ENCODE measurements around the gene RABEP1.
A peak's percentile ranks its signal among the peaks of the same experiment; 100 is the strongest.
"Not testable (repeated sequence)": the region's sequence is repeated elsewhere in the genome, so short reads cannot be mapped to it uniquely, and the experiment has no call there.

The RABEP1 gene, protein sequence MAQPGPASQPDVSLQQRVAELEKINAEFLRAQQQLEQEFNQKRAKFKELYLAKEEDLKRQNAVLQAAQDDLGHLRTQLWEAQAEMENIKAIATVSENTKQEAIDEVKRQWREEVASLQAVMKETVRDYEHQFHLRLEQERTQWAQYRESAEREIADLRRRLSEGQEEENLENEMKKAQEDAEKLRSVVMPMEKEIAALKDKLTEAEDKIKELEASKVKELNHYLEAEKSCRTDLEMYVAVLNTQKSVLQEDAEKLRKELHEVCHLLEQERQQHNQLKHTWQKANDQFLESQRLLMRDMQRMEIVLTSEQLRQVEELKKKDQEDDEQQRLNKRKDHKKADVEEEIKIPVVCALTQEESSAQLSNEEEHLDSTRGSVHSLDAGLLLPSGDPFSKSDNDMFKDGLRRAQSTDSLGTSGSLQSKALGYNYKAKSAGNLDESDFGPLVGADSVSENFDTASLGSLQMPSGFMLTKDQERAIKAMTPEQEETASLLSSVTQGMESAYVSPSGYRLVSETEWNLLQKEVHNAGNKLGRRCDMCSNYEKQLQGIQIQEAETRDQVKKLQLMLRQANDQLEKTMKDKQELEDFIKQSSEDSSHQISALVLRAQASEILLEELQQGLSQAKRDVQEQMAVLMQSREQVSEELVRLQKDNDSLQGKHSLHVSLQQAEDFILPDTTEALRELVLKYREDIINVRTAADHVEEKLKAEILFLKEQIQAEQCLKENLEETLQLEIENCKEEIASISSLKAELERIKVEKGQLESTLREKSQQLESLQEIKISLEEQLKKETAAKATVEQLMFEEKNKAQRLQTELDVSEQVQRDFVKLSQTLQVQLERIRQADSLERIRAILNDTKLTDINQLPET

DNA sequence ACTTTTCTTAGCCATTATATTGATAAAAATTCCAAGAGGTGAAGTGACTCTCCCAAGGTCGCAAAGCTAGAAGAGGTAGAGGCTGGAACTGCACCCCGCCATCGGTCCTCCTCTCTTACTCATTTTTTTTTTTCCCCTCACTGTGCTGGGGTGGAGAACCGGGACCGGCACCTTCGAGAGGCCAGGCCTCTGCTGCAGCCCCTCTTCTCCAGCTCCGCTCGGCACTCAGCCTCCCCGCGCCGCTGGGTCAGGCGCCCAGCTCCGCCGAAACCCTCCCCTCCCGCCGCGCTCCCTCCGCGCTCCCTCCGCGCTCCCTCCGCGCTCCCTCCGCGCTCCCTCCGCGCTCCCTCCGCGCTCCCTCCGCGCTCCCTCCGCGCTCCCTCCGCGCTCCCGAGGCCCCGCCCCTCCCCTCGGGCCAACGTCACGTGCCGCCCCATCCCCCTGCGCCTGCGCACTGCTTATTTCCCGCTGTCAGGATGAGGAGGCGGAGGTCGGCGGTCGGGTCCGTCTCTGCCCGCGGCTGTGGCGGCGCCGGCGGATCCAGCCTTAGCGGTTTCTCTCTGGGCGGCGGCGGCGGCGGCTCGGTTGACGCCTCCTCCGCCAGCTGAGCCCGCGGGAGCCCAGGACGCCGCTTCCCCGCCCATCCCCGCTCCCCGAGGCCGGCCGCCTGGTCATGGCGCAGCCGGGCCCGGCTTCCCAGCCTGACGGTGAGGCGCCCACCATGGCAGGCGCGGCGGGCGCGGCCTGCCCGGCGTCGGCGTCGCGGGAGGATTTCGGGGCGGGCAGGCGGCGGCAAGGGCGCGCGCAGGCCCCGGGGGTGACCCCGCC, at the start of gene RABEP1:
TSS of gene RABEP1 (plus strand) at position 471 of the 828 bp plus-strand sequence. CDS start at position 674, 203 bp downstream.
- peak within 1 kb of the TSS; percentile 52 for H3K27ac ChIP-seq (ENCODE audit: low read depth, low read length)
- H3K9me3 ChIP-seq (ENCODE audit: low read length): no peaks in the 10 kb centered on the region
- peak within 1 kb of the TSS; percentile 52 to 86 for H3K4me3 ChIP-seq (ENCODE audit: low read depth in 1 of 2, low read length in 2 of 2)
- peak within 1 kb of the TSS; percentile 61 for H3K9ac ChIP-seq (ENCODE audit: low read length)
- no peaks in the 10 kb centered on the region for H3K36me3 ChIP-seq (ENCODE audit: insufficient read depth, low read length)
- H3K4me1 ChIP-seq (ENCODE audit: insufficient read depth, low read length): peaks cover 24% of the 10 kb centered on the region
- no peaks in the 10 kb centered on the region for H3K27me3 ChIP-seq (ENCODE audit: control insufficient read depth in 1 of 2, insufficient read depth in 2 of 2, low read length in 2 of 2)

DNA sequence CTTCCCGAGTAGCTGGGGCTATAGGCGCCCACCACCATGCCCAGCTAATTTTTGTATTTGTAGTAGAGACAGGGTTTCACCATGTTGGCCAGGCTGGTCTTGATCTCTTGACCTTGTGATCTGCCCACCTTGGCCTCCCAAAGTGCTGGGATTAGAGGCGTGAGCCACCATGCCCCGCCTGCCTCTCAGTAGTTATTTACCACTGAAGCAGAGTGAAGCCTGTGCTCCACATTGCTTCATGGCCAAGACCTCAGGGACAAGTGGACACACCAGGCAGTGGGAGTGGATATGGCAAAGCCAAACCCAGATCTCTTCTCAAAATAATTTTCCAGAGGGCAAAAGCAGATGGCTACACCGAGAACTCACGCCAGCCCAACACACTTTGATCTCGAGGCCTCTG, 48.6 kb upstream of the RABEP1 start:
- H3K9ac ChIP-seq (ENCODE audit: low read length); H3K4me3 ChIP-seq (ENCODE audit: low read depth in 1 of 2, low read length in 2 of 2); H3K4me1 ChIP-seq (ENCODE audit: insufficient read depth, low read length); H3K9me3 ChIP-seq (ENCODE audit: low read length); H3K36me3 ChIP-seq (ENCODE audit: insufficient read depth, low read length); H3K27me3 ChIP-seq (ENCODE audit: control insufficient read depth in 1 of 2, insufficient read depth in 2 of 2, low read length in 2 of 2); H3K27ac ChIP-seq (ENCODE audit: low read depth, low read length): not testable (repeated sequence)

DNA sequence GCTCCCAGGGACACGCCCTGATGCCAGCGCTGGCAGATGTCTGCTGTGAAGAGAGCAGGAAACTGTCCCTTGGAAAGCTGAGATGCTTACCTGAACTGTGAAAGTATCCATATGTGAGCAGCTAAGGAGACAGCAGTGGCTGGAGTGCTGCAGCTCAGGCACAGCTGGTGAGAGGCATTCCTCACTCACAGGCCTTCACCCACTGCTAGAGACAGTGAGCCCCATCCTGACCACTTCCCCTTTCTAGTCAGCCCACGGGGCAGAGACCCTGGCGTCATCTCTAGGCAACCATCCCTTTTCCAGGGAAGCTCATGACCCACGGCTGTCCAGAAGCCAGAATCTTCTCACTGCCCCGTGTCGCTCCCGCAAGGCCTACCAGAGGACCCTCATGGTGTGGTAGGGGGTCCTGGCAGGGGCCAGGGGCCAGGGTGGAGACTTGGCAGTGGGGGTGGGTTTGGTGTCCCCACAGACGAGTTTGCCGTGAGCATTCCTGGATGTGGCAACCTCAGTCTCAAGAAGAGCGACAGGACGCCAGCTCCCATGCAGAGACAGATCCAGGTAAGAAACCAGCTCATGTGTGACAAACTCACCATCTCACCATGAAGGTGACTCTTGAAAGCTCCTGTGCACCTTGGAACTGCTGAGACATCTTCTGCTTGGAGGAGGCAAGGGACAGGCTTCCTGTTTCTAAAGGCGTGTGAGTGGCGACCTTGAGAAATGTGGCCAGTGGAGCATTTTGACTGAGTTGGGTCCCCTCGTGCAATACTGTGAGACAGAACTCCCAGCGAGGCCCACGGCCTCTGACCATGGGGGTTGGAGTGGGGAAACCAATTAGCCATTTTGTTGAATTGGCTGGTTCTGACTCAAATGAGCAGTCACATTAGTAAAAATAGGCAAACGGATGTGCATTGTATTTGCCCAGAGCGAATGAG, 47.2 kb upstream of the RABEP1 start, which contains the start of gene SCIMP:
TSS of gene SCIMP (minus strand) at position 216 of the 932 bp plus-strand sequence. CDS start at position 111, 105 bp downstream.
- no peaks in the 10 kb centered on the region for H3K36me3 ChIP-seq (ENCODE audit: insufficient read depth, low read length)
- no peak within 1 kb of the TSS for H3K27ac ChIP-seq (ENCODE audit: low read depth, low read length)
- H3K4me1 ChIP-seq (ENCODE audit: insufficient read depth, low read length): no peaks in the 10 kb centered on the region
- no peak within 1 kb of the TSS for H3K4me3 ChIP-seq (ENCODE audit: low read depth in 1 of 2, low read length in 2 of 2)
- H3K27me3 ChIP-seq (ENCODE audit: control insufficient read depth in 1 of 2, insufficient read depth in 2 of 2, low read length in 2 of 2): no peaks in the 10 kb centered on the region
- no peaks in the 10 kb centered on the region for H3K9me3 ChIP-seq (ENCODE audit: low read length)
- no peak within 1 kb of the TSS for H3K9ac ChIP-seq (ENCODE audit: low read length)

DNA sequence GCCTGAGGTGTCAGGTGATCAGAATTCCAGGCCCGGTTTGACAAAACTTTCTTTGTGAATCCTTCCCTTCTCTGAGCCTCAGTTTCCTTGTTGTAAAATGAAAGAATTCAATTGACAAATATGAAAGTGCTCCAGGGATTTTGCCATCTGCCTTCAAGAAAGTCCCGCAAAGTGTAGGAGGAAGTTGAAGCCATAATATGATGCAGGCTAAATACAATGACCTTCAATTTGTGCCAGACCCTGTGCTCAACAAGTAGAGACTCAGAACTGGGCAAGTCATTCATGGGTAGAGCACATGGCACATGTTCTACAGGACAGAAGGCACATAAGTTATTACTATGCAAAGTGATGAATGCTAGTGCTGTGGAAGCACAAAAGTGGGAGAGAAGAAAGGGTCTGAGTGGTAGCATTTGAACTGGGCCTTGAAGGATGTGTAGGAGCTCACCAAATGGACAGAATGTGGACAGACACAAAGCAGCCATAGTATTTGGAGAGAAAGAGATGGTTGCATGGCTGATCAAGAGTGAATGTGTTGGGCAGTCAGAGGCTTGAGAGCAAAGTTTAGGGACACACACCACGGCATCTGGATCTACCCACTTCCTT, 45.0 kb upstream of the RABEP1 start:
- H3K4me1 ChIP-seq (ENCODE audit: insufficient read depth, low read length): no peaks in the 10 kb centered on the region
- no peaks in the 10 kb centered on the region for H3K9me3 ChIP-seq (ENCODE audit: low read length)
- H3K36me3 ChIP-seq (ENCODE audit: insufficient read depth, low read length): no peaks in the 10 kb centered on the region
- H3K27me3 ChIP-seq (ENCODE audit: control insufficient read depth in 1 of 2, insufficient read depth in 2 of 2, low read length in 2 of 2): no peaks in the 10 kb centered on the region
- H3K4me3 ChIP-seq (ENCODE audit: low read depth in 1 of 2, low read length in 2 of 2): no peak overlapping the region
- H3K9ac ChIP-seq (ENCODE audit: low read length): no peak overlapping the region
- no peak overlapping the region for H3K27ac ChIP-seq (ENCODE audit: low read depth, low read length)

DNA sequence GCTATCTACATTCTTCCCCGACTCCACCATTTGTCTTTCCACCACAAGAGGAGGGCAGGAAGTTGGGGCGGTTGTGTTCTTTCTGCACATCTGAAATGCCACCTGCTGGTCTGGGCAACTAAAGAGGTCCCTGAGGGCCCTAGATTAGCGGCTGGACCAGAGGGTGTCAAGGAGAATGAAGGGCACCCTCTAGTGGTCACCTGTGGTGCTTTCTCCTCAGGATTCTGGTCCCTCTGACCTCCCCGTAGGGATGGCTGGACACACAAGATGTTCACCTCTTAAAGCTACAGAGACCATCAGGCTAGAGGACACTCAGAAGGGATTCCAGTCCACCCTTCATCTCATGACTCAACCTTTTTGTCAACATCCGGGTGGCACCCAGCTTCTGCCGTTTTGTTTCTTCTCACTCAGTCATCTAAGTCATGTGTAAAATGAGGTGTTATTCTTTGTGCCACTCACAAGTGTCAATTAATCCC, 44.5 kb upstream of the RABEP1 start:
- no peaks in the 10 kb centered on the region for H3K36me3 ChIP-seq (ENCODE audit: insufficient read depth, low read length)
- no peak overlapping the region for H3K4me3 ChIP-seq (ENCODE audit: low read depth in 1 of 2, low read length in 2 of 2)
- no peaks in the 10 kb centered on the region for H3K4me1 ChIP-seq (ENCODE audit: insufficient read depth, low read length)
- no peak overlapping the region for H3K27ac ChIP-seq (ENCODE audit: low read depth, low read length)
- no peaks in the 10 kb centered on the region for H3K9me3 ChIP-seq (ENCODE audit: low read length)
- H3K27me3 ChIP-seq (ENCODE audit: control insufficient read depth in 1 of 2, insufficient read depth in 2 of 2, low read length in 2 of 2): no peaks in the 10 kb centered on the region
- no peak overlapping the region for H3K9ac ChIP-seq (ENCODE audit: low read length)

DNA sequence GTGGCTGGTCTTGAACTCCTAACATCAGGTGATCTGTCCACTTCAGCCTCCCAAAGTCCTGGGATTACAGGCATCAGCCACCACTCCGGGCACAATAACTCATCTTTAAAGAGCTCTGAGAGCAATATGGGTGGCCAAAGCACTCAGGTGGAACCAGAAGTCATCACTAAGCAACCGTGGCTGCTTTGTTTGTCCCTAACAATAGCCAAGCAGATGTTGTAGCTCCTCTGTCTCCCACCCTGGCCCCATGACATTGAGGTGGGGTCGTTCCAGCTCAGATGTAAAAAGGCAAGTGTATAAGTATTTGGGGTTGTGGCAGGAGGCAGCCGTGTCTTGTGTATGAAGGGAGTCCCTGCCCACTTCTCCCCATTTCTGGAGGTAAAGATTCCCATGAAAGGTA, 43.8 kb upstream of the RABEP1 start:
- Histone ChIP-seq H3K4me1 (ENCODE audit: insufficient read depth, low read length) (no peaks in the 10 kb centered on the region), H3K36me3 (ENCODE audit: insufficient read depth, low read length) (no peaks in the 10 kb centered on the region), H3K4me3 (ENCODE audit: low read depth in 1 of 2, low read length in 2 of 2) (no peak overlapping the region), H3K27me3 (ENCODE audit: control insufficient read depth in 1 of 2, insufficient read depth in 2 of 2, low read length in 2 of 2) (no peaks in the 10 kb centered on the region), H3K9ac (ENCODE audit: low read length) (no peak overlapping the region), H3K27ac (ENCODE audit: low read depth, low read length) (no peak overlapping the region), H3K9me3 (ENCODE audit: low read length) (no peaks in the 10 kb centered on the region)

DNA sequence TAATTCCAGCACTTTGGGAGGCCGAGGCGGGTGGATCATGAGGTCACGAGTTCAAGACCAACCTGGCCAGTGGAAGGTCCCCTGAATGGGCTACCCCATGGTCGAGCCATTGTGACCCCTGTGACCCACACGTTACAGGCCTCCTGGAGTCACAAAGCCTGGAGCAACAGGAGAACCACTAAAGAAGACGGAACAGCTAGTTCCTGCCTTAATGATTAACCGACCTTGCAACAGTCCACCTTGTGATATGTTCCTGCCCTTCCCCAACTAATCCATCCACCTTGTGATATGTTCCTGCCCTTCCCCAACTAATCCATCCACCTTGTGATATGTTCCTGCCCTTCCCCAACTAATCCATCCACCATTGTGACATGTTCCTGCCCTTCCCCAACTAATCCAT, 42.3 kb upstream of the RABEP1 start:
- not testable (repeated sequence) for H3K9ac ChIP-seq (ENCODE audit: low read length); H3K27ac ChIP-seq (ENCODE audit: low read depth, low read length)

DNA sequence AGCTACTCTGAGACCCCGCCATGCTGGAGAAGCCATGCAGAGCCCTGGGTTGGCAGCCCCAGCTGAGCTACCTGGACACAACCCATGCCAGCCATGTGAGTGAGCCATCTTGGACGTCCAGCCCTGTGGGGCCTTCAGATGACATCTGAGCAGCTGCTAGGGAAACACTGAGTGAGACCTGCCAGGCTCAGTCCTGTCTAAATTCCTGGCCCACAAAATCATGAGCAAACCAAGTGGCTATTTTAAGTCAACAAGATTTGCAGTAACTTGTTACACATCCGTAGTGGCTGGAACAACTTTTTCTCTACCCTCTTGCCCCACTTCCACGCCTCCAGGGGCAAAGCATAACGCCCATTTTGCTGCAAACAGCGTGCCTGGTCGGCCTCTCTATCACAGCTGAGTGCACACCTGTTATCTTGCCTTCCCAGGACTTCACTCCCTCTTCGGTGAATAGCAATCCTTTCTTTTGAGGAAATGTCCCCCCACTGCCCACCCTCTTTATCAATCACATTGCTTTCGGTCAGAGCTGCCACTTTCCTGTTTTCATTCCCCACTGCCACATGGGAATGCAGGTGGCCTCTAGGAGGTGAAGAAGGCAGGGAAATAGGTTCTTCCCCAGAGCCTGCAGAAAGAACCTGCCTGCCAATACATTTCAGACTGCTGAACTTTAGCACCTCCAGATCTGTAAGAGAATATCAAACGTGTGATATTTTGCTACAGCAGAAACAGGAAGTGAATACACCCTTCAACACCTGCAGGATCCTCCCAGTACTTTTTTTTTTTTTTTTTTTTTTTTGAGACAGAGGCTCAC, 40.0 kb upstream of the RABEP1 start:
- no peaks in the 10 kb centered on the region for H3K9me3 ChIP-seq (ENCODE audit: low read length)
- H3K27ac ChIP-seq (ENCODE audit: low read depth, low read length): no peak overlapping the region
- H3K36me3 ChIP-seq (ENCODE audit: insufficient read depth, low read length): no peaks in the 10 kb centered on the region
- H3K27me3 ChIP-seq (ENCODE audit: control insufficient read depth in 1 of 2, insufficient read depth in 2 of 2, low read length in 2 of 2): no peaks in the 10 kb centered on the region
- no peak overlapping the region for H3K9ac ChIP-seq (ENCODE audit: low read length)
- no peak overlapping the region for H3K4me3 ChIP-seq (ENCODE audit: low read depth in 1 of 2, low read length in 2 of 2)
- no peaks in the 10 kb centered on the region for H3K4me1 ChIP-seq (ENCODE audit: insufficient read depth, low read length)

More for the DNA sequence above, 42.3 kb upstream of the RABEP1 start:
- not testable (repeated sequence) for H3K4me1 ChIP-seq (ENCODE audit: insufficient read depth, low read length); H3K9me3 ChIP-seq (ENCODE audit: low read length); H3K36me3 ChIP-seq (ENCODE audit: insufficient read depth, low read length); H3K27me3 ChIP-seq (ENCODE audit: control insufficient read depth in 1 of 2, insufficient read depth in 2 of 2, low read length in 2 of 2); H3K4me3 ChIP-seq (ENCODE audit: low read depth in 1 of 2, low read length in 2 of 2)

DNA sequence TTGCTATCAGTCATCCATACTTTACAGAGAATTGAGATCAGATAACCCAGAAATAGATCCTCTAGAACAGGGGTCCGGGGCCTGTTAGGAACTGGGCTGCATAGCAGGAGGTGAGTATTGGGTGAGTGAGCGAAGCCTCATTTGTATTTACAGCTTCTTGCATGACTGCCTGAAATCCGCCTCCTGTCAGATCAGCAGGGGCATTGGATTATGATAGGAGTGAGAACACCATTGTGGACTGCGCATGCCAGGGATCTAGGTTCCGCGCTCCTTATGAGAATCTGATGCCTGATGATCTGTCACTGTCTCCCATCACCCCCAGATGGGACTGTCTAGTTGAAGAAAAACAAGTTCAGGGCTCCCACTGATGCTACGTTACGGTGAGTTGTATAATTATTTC, 34.5 kb upstream of the RABEP1 start:
- H3K9me3 ChIP-seq (ENCODE audit: low read length): no peaks in the 10 kb centered on the region
- H3K27me3 ChIP-seq (ENCODE audit: control insufficient read depth in 1 of 2, insufficient read depth in 2 of 2, low read length in 2 of 2): peaks cover 0 to 8% of the 10 kb centered on the region in 2 donors
- H3K4me3 ChIP-seq (ENCODE audit: low read depth in 1 of 2, low read length in 2 of 2): no peak overlapping the region
- H3K9ac ChIP-seq (ENCODE audit: low read length): no peak overlapping the region
- no peaks in the 10 kb centered on the region for H3K4me1 ChIP-seq (ENCODE audit: insufficient read depth, low read length)
- no peak overlapping the region for H3K27ac ChIP-seq (ENCODE audit: low read depth, low read length)
- no peaks in the 10 kb centered on the region for H3K36me3 ChIP-seq (ENCODE audit: insufficient read depth, low read length)
